Retinal pigment epithelial cell (primary cell): ENCODE results near the gene UBE2F.

Source experiments
- DNase-seq: peaks from one replicate; pipeline ENCODE4 v3.0.0-alpha.2; 2010; ENCODE audit warnings: low read depth
- H3K4me3 ChIP-seq: 2 replicates; pipeline ENCODE4 v1.5.1; 2011; ENCODE audit warnings: mild to moderate bottlenecking, low read length, control low read depth, moderate library complexity
- CTCF ChIP-seq: conservative IDR thresholded peaks from 2 replicates; pipeline ENCODE4 v1.5.1; 2011; ENCODE audit warnings: low read depth, low read length, control low read depth, inconsistent platforms

The UBE2F gene

GRCh38 chr2:238079874-238080327 lies 113.1 kb downstream of the UBE2F start:
- DNase-seq, result no peak
- no peak overlapping the region for H3K4me3 ChIP-seq
- no peak for TF ChIP-seq CTCF

GRCh38 chr2:238080518-238080917 lies 113.7 kb downstream of the UBE2F start:
- no peak for DNase-seq
- no peak overlapping the region for H3K4me3 ChIP-seq
- TF ChIP-seq CTCF, result no peak

- TF ChIP-seq CTCF, result no peak
- H3K4me3 ChIP-seq, result no peak overlapping the region
- DNase-seq, result no peak
These were observed 114.3 kb downstream of the UBE2F start for GRCh38 chr2:238081150-238081549.

DNA sequence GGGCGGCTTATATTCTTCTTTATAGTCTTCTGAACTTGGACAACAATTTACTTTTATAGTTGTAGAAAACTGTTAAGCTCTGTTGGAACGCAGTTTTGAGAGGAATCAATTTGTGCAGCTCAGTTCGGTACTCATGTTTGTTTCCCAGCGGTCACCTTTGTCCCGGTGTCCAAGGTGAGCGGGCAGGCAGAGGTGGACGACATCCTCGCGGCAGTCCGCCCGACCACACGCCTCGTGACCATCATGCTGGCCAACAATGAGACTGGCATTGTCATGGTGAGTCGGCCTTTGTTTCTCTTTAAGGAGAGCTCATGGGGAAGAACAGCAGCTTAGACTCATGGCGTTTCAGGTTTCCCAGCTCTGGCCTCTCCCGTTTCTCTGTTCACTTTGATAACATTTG lies 114.7 kb downstream of the UBE2F start:
- no peak for DNase-seq
- no peak for TF ChIP-seq CTCF
- no peak overlapping the region for H3K4me3 ChIP-seq

- TF ChIP-seq CTCF, result no peak
- H3K4me3 ChIP-seq, result no peak overlapping the region
- DNase-seq, result no peak
These were observed 115.3 kb downstream of the UBE2F start for GRCh38 chr2:238082151-238082550.

DNA sequence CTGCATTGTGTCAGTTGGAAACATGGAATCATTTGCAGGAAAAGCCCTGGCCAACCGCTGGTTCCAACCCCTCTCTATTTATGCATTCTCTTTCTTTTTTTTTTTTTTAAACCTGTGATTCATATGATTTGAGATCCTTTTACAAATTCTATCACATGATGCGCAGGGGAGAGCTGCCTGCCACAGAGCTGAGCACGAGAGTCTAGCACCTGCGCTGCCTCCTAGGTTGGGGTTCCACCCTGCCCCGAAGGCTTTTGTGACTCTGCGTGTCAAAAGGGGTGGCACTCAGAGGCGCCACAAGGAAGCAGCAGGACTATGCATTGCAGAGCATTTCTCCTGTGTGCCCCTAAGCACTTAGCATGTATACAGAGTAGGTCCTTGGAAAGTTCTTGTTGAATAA lies 116.0 kb downstream of the UBE2F start:
- TF ChIP-seq CTCF, result no peak
- DNase-seq, result no peak
- H3K4me3 ChIP-seq, result no peak overlapping the region

- DNase-seq, result no peak
- no peak for TF ChIP-seq CTCF
- no peak overlapping the region for H3K4me3 ChIP-seq
These were observed 117.1 kb downstream of the UBE2F start for GRCh38 chr2:238083919-238084318.
